GM11168 (cell line): ENCODE data around the gene PPFIBP2.
"Not testable (repeated sequence)": the region's sequence is repeated elsewhere in the genome, so short reads cannot be mapped to it uniquely, and the experiment has no call there.

ENCODE experiments used
- in situ Hi-C: fragments of 300-500 bp; cut with MboI; formaldehyde crosslinking; loops from one replicate; pipeline ENCODE4 v1.12.0; 2022; ENCODE audit warnings: low sequenced_read_pairs; ENCODE audit not compliant: unreplicated experiment

Gene PPFIBP2

GRCh38 chr11:7654195-7654705 lies 140.5 kb downstream of the PPFIBP2 start:
- in situ Hi-C loops: no loop called here

GRCh38 chr11:7655253-7656217 lies 141.7 kb downstream of the PPFIBP2 start:
- in situ Hi-C loops: no loop called here

- in situ Hi-C loops: no loop called here
Observed at GRCh38 chr11:7656704-7657103, 142.9 kb downstream of the PPFIBP2 start.

GRCh38 chr11:7657306-7658025 lies 143.7 kb downstream of the PPFIBP2 start:
- in situ Hi-C loops: no loop called here

- in situ Hi-C loops: not testable (repeated sequence)
Observed at GRCh38 chr11:7663531-7663930, 149.7 kb downstream of the PPFIBP2 start.

GRCh38 chr11:7664867-7665266 lies 151.1 kb downstream of the PPFIBP2 start:
- in situ Hi-C loops: no loop called here

- in situ Hi-C loops: no loop called here
Observed at GRCh38 chr11:7665473-7666291, 151.9 kb downstream of the PPFIBP2 start.

GRCh38 chr11:7666292-7666866 lies 152.6 kb downstream of the PPFIBP2 start:
- in situ Hi-C loops: no loop called here

- in situ Hi-C loops: no loop called here
Observed at GRCh38 chr11:7667460-7667859, 153.7 kb downstream of the PPFIBP2 start.

GRCh38 chr11:7668464-7668863 lies 154.7 kb downstream of the PPFIBP2 start:
- in situ Hi-C loops: no loop called here

GRCh38 chr11:7668911-7669310 lies 155.1 kb downstream of the PPFIBP2 start:
- in situ Hi-C loops: no loop called here

GRCh38 chr11:7670641-7671040 lies 156.8 kb downstream of the PPFIBP2 start:
- in situ Hi-C loops: no loop called here

GRCh38 chr11:7671347-7672215 lies 157.8 kb downstream of the PPFIBP2 start:
- in situ Hi-C loops: no loop called here

GRCh38 chr11:7672276-7672959 lies 158.6 kb downstream of the PPFIBP2 start:
- in situ Hi-C loops: no loop called here

- in situ Hi-C loops: no loop called here
Observed at GRCh38 chr11:7672960-7673723, 159.3 kb downstream of the PPFIBP2 start, which contains the start of gene CYB5R2. CYB5R2 (minus strand) TSS chr11:7673500; CDS start chr11:7672825, 675 bp downstream.

- in situ Hi-C loops: no loop called here
Observed at GRCh38 chr11:7673724-7674434, 160.1 kb downstream of the PPFIBP2 start.

GRCh38 chr11:7675631-7676030 lies 161.8 kb downstream of the PPFIBP2 start:
- in situ Hi-C loops: loop anchor here (25.0 kb wide), 1 partner anchor 563 kb away; no protein-coding TSS in a partner anchor
